Effector CD8-positive, alpha-beta T cell (primary cell): ENCODE results near the gene ADARB2.

ENCODE experiments used
- DNase-seq: peaks from one replicate; lab custom pipeline; 2025; lab: John Stamatoyannopoulos, UW

The ADARB2 gene

GRCh38 chr10:1191752-1192151, 545.6 kb downstream of the ADARB2 start:
- no peak for DNase-seq

GRCh38 chr10:1190791-1191490, 546.4 kb downstream of the ADARB2 start:
- DNase-seq = no peak

GRCh38 chr10:1190052-1190395, 547.3 kb downstream of the ADARB2 start:
- no peak for DNase-seq

DNA sequence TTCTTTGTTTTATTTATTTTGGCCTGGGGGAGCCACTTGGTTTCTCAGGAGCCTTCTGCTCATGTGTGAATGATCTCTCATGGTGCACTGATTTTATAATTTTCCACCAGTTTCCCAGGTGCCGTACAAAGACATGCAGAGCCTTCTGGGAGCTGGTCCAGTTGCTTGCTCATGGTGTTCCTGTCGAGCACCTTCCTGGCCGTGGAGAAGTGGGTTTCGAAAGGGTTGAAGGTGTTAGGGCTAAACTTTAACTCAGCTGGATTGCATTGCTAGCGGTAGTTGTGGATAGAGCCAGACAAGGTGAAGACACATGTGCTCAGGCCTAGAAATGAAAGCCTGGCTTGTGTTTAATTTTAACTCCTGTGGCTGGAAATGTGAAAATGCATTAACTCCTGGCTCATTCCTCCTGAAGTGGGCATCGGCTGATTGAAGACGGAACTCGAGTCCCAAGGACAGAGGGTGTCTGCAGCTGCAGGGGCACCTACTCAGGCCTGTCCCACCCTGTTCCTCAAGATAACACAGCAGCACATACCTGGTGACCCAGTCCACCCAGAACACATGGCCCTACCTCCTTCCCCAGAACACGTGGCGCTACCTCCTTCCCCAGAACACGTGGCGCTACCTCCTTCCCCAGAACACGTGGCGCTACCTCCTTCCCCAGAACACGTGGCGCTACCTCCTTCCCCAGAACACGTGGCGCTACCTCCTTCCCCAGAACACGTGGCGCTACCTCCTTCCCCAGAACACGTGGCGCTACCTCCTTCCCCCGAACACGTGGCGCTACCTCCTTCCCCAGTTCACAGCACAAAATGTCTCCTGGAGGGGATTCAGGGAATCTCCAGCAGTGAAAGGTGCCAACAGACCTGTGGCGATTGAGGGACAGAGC, 547.9 kb downstream of the ADARB2 start:
- no peak for DNase-seq

GRCh38 chr10:1188558-1189135, 548.7 kb downstream of the ADARB2 start:
- DNase-seq = no peak

GRCh38 chr10:1187855-1188557, 549.3 kb downstream of the ADARB2 start:
- no peak for DNase-seq

DNA sequence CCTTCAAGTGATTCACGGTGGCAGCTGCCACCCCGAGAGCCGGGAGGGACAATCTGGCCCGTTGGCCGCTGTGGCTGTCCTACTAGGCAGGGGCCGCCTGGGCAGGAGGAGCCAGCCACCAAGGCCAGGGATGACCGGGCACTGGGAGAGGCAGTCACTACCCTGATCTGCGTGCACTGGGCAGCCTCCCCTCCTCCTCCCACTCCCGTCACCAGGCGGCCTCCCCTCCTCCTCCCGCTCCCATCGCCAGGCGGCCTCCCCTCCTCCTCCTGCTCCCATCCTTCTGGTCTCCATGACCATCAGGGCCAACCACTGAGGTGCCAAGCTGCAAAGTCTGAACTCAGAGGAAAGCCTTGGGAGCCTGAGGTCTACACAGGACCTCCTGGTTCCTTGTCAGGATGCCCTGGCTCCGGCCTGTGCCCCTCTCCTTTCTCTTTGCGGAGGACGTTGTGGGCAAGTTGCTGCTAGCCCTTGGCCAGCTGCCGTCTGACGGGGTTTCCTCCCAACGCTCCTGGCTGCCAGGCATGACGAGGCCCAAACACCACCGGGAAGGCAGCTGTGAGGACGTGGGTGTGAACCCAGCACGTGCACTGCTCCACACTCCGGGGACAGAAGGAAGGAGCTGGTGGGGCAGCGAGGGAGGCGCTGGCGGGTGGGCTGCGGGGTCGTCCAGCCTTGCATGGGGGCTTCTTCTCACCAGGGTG, 550.0 kb downstream of the ADARB2 start:
- no peak for DNase-seq

GRCh38 chr10:1186683-1186990, 550.7 kb downstream of the ADARB2 start:
- no peak for DNase-seq

DNA sequence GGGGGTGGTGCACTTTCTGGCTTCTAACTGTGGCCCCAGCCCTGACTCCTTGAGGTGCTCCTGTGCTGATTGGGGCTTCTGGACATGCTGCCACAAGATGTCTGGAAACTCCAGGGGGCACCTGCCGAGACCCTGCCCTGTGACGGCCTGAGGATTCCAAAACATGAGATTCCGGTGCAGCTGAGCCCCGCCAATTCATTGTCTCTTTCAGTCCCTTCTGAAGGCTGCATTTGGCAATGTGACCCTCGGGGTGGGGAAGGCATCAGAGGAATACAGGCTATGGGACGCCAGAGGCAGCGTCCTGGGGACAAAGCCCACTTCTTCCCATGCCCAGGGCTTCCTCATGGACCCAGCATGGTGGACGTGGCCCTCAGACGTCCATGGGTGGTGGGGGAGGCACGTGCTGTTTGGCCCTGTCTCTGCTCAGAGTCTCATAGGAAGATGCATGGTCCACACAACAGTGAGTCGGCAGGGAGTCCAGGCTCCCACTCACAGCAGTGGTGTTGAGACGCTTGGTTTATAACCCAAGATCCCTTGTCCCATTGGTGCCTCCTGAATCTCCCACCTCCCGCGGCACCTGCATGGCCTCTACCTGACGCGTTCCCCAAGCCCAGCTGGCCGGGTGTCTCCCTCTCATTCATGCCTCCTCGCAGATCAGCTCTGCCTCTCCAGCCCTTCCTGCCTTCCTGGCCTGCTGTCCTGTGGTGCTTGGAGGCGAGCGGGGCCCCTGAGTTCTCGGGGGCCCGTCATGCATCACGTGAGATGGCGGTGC, 551.2 kb downstream of the ADARB2 start:
- no peak for DNase-seq

- DNase-seq = no peak
Observed at GRCh38 chr10:1184541-1185430, 552.5 kb downstream of the ADARB2 start.

DNA sequence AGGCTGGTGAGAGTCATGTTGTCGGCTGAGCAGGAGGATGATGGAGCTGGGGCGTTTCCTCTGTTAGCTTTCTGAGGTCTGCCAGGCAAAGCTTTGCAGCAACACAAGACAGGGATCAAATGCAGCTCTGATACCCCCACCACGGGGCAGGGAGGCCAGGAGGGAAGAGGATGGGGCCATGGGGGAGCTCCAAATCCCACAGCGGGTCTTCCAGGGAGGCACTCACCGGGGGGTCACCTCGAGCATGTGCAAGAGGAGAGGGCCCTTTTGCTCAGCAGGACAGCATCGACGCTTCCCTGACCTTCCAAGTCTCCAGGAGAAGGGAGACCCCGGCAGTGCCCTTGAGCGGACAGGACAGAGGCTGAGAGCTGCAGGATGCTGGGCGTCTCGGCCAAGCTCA, 553.6 kb downstream of the ADARB2 start:
- no peak for DNase-seq

DNA sequence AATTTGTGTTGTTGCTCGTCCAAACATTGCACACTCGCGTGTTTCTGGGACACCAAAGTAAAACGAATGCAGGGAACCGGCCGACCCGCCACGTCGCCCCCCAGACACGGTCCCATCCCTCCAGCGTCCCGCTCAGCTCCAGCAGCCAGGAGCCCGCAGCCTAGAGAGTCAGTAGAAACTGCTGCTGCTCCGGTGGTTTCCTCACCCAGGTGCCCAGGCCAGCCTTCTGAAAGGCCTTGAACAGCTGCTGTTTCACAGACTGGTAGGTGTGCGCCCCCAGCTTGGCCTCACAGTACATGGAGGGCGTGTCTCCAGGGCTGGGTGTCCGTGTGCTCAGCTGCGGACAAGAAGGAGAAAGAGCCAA, 554.3 kb downstream of the ADARB2 start:
- DNase-seq = no peak

- no peak for DNase-seq
Observed at GRCh38 chr10:1182280-1183032, 554.9 kb downstream of the ADARB2 start.

DNA sequence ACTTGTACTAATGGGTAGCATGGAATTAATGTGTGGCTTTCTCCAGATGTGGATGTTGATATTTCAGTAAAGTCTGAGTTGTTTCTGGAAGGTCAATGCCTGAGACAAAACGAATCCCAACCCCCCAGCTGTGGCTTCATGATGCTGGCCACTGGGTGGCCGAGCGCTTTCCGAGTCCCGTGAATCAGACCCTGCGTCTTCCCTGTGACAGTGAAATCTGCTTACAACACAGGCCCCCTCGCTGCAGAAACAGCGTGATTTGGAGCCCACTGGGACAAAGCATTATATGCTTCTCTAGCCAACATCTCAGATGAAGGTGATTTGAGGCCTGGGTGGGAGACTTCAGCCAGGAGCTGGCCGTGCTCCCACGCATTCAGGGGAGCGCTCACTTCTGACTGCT, 556.5 kb downstream of the ADARB2 start:
- DNase-seq = no peak

- no peak for DNase-seq
Observed at GRCh38 chr10:1180071-1180730, 557.1 kb downstream of the ADARB2 start.

DNA sequence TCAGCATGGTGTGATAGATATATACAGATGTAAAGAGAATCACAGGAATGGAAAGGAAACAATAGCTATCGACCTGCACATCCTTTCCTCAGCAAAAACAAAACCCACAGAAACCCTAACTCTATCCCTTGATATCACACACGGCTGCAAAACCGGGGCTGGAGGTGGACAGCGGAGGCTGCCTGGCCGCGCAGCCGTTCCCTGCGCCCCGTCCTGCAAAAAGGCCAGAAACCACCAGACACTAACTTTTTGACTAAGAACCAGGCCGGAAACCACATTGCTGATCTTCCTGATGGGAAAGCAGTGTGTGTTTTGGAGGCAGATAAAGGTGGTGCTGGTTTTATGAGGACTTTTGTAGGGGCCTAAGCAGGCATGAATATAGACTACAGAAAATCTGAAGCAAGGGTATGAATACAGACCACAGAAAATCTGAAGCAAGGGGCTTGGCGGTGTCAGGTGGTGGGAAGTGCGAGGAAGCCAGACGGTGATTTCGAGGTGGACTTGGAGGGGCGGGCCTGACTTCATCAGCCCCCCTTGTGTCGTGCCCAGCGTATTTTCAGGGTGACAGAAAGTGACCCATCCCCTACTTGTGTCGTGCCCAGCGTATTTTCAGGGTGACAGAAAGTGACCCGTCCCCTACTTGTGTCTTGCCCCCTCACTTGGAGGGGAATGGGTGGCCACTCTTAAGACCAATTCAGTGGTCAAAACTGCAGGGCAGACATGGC, 557.8 kb downstream of the ADARB2 start:
- DNase-seq = no peak

DNA sequence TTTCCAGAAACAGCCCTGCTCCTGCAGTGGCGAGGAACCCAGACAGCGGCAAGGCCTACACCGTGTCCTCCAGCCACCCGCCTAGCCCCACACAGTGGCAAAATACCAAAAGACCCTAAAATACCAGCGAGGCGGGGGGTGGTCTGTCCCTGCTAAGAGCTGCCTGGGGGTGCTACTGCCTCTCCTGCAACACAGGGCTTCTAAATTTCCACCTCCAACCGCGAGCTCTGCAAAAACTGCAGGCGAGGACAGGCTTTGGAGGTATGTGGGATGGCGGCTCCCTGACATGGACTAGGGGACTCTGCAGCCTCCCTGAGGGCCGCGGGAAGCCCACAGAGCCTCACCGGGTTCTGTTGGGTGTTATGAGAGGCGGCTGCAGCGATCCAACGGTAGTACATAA, 558.8 kb downstream of the ADARB2 start:
- DNase-seq = no peak

DNA sequence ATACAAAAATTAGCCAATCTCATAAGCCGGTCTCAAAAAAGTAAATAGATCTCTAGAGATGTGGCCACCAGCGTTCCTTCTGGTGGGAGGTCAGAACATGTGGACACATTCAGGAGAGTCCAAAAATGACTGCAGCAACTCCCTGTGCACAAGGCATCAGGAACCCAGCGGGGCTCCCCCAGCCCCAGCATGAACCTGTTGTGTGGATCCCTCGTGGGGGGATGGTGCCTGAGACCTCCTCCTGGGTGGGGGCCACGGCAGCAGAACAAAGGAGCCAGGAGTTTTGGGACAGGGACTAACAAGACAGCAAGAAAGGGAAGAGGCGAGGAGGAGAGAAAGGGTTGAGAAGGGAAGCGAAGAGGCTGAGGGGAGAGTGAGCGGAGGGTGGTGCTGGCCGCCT, 559.4 kb downstream of the ADARB2 start:
- DNase-seq = no peak
